T-helper 2 cell (primary cell): ENCODE data around the gene GSS.

Experiments
- DNase-seq, 5 experiments: peaks; one replicate each; pipeline versions ENCODE4 v3.0.0 to v3.0.0-alpha.2; 2012 to 2022

Gene GSS

GRCh38 chr20:34992751-34993417 lies 37.3 kb upstream of the GSS start:
- no peak for DNase-seq

- no peak for DNase-seq
These were observed 35.1 kb upstream of the GSS start for GRCh38 chr20:34990661-34991214.

- no peak for DNase-seq
These were observed 34.6 kb upstream of the GSS start for GRCh38 chr20:34990231-34990630.

GRCh38 chr20:34989670-34990069 lies 34.1 kb upstream of the GSS start:
- DNase-seq: no peak

- DNase-seq: no peak
These were observed 33.5 kb upstream of the GSS start for GRCh38 chr20:34989118-34989517.

- DNase-seq: no peak
These were observed 32.6 kb upstream of the GSS start for GRCh38 chr20:34988191-34988540.

- no peak for DNase-seq
These were observed 31.9 kb upstream of the GSS start for GRCh38 chr20:34987288-34988190.

- DNase-seq: no peak
These were observed 31.0 kb upstream of the GSS start for GRCh38 chr20:34986311-34987287.

- DNase-seq: no peak
These were observed 30.1 kb upstream of the GSS start for GRCh38 chr20:34985461-34986310.

GRCh38 chr20:34984756-34985261 lies 29.2 kb upstream of the GSS start:
- no peak for DNase-seq

GRCh38 chr20:34983995-34984735 lies 28.6 kb upstream of the GSS start:
- DNase-seq: no peak

- DNase-seq: no peak
These were observed 27.6 kb upstream of the GSS start for GRCh38 chr20:34983089-34983820.

- no peak for DNase-seq
These were observed 26.9 kb upstream of the GSS start for GRCh38 chr20:34982270-34983088.

GRCh38 chr20:34980543-34981233 lies 25.1 kb upstream of the GSS start:
- DNase-seq: no peak

- no peak for DNase-seq
These were observed 24.0 kb upstream of the GSS start for GRCh38 chr20:34979366-34980153.

- DNase-seq: no peak
These were observed 22.6 kb upstream of the GSS start for GRCh38 chr20:34978092-34978744.
